ENCODE measurements around the gene CYP4F12.

Gene CYP4F12

DNA sequence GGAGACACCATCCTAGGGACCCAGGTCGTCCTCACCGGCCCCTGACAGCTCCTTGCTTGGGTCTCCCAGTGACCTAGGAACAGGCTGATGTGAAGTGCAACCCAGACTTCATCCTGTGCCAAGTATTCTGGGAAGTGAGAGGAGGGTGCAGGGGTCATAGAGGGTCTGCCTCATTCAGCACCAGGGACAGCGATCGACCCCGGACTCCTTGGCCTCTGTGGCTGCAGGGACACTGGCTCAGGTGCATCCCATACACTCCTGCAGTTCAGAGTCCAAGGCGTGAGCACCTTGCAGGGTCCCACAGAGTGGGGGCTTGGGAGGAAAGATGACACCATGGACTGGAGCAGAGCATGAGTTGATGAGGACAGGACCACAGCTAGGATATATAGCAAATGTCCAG lies 44.9 kb downstream of the CYP4F12 start:
- DNase-seq, result no peak

- no peak for DNase-seq
These were observed 48.4 kb downstream of the CYP4F12 start for GRCh38 chr19:15721268-15721667.

DNA sequence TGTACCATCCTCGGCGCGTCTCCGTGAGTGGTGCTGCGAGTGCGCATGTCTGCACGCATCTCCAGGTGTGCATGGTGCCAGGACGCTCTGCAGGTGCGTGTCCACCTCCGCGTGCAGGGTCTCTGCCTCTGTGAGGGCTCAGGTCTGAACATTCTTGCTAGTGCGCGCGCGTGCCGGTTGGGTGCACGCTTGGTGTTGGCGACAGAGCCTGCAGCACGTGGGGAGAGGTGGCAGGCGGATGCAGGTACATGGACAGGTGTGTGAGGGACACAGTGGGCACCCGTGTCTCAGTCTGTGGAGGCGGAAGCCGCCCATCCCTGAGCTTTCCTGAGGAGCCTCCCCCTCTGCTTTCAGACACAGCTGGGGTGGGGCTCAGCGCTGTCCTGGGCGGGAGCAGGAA lies 50.1 kb downstream of the CYP4F12 start:
- DNase-seq, result no peak

DNA sequence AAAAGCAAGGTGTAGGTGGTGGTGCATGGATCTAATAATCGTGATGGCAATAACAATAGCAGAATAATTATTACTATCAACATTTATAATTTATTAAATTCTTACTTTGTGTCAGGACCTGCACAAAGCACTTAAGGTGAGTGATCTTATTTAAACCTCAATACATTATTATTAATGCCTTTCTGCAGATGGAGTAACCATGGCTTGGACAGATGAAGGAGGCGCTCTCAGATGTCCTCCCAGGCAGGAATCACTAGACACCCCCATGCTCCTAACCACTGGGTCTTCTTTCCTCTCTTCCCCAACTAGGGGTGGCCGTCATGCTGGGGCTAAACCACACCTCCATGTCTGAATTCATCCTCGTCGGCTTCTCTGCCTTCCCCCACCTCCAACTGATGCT lies 54.8 kb downstream of the CYP4F12 start, which contains the start of gene OR10H2:
Gene OR10H2, plus strand, starts transcription at position 301 of the 400 bp plus-strand sequence. Its CDS starts 20 bp downstream, at position 321.
- DNase-seq, result no peak

DNA sequence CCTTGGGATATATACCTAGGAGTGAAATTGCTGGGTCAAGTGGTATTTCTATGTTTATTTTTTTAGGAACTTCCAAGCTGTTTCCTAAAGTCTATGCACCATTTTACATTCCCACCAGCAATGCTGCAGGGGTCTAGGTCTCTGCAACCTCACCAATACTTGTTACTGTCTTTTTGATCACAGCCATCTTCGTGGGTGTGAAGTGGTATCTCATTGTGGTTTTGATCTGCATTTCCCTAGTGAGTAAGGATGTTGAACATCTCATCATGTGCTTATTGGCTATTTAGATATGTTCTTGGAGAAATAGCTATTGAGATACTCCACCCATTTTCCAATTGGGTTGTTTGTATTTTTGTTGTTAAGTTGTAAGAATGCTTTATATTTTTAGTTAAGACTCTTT lies 57.7 kb downstream of the CYP4F12 start:
- DNase-seq, result no peak

DNA sequence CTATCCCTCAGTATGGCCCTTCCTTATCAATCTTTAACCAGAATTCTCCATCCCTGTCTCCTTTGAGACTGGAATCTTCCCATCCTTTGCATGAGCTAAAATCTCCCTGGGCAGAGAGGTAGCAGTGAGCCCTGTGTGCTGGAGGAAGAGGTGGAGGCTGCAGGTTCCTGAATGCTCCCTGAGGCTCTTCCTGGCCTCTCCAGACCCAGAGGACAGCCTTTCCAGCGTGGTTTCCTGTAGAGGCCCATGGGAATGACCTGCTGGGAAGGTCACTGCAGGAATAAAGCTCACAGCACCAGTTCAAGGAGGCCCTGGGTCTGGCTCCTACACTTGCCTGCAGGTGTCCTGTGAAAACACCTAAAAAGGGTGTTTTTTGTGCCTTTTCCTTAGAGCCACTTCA lies 59.5 kb downstream of the CYP4F12 start:
- DNase-seq, result no peak

- no peak for DNase-seq
These were observed 61.0 kb downstream of the CYP4F12 start for GRCh38 chr19:15733895-15734294.

DNA sequence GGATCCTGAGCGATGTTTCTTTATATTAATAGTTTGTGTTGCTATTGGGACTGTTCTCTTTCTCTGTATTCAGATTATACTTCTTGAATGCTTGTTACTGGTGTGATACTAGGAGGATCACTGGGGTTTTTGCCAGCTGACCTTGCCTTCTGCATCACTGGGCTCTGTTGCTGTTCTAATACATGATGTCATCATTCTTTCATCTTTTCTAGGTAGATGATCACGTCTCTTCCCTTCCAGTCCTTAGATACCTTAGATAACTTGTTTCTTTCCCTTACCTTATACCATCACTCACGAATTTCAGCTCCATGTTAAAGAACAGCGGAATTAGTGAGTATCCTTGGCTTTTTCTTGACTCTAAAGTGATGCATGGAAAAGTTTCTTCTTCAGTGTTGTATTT lies 64.8 kb downstream of the CYP4F12 start, which contains the start of gene OR10H3:
Gene OR10H3, plus strand, starts transcription at position 264 of the 400 bp plus-strand sequence. CDS start 3,408 bp downstream, outside the sequence.
- no peak for DNase-seq

- DNase-seq, result no peak
These were observed 67.9 kb downstream of the CYP4F12 start for GRCh38 chr19:15740785-15741184.
